Skeletal muscle tissue (tissue), 4 donors: ENCODE results near the gene NPAS3. TPM values are rescaled to one million over a fixed set of nuclear protein-coding genes. Genes with fewer than 3 reads are reported as not detected.

Experiments used
- H3K27ac ChIP-seq: one replicate; pipeline ENCODE4 v1.7.0; 2013; ENCODE audit warnings: mild to moderate bottlenecking, low read depth, low read length, inconsistent platforms
- H3K27me3 ChIP-seq, 3 donors: one replicate each; pipeline ENCODE4 v1.7.0; 2013; ENCODE audit warnings: low read length in 3 of 3; ENCODE audit not compliant: control insufficient read depth in 3 of 3, insufficient read depth in 3 of 3
- H3K36me3 ChIP-seq, 3 donors: one replicate each; pipeline ENCODE4 v1.7.0; 2013; ENCODE audit warnings: low read length in 3 of 3; ENCODE audit not compliant: control insufficient read depth in 3 of 3, insufficient read depth in 3 of 3
- H3K4me1 ChIP-seq, 3 donors: one replicate each; pipeline ENCODE4 v1.7.0; 2013; ENCODE audit warnings: low read length in 3 of 3, mild to moderate bottlenecking in 3 of 3; ENCODE audit not compliant: control insufficient read depth in 3 of 3, insufficient read depth in 3 of 3
- H3K4me3 ChIP-seq, 3 donors: one replicate each; pipeline ENCODE4 v1.7.0; 2013; ENCODE audit warnings: low read length in 3 of 3
- H3K9ac ChIP-seq, 3 donors: one replicate each; pipeline ENCODE4 v1.7.0; 2013; ENCODE audit warnings: low read length in 3 of 3, mild to moderate bottlenecking in 3 of 3, moderate library complexity in 2 of 3, low read depth in 1 of 3
- H3K9me3 ChIP-seq, 3 donors: one replicate each; pipeline ENCODE4 v1.7.0; 2013; ENCODE audit warnings: low read length in 3 of 3; ENCODE audit not compliant: control insufficient read depth in 3 of 3
- total RNA-seq: library from RNA; depleted of rRNA; stranded (reverse); fragments of >200 nt; gene quantifications from one replicate; pipeline ENCODE4 v1.2.3, GENCODE V29; 2014
- donor health status: Osteomylitis.

Gene NPAS3
- total RNA-seq, 1 donor from 2014 or later, result 9.9 TPM

GRCh38 chr14:33686218-33686617, 747.5 kb downstream of the NPAS3 start:
- Histone ChIP-seq H3K9me3 (no peaks in the 10 kb centered on the region), H3K27me3 (no peaks in the 10 kb centered on the region), H3K27ac (no peak overlapping the region), H3K4me3 (no peak overlapping the region), H3K9ac (no peak overlapping the region), H3K36me3 (no peaks in the 10 kb centered on the region), H3K4me1 (peaks cover 0 to 8% (median 7%) of the 10 kb centered on the region in 3 donors)

GRCh38 chr14:33686856-33687255, 748.2 kb downstream of the NPAS3 start:
- H3K9ac ChIP-seq, result no peak overlapping the region
- no peaks in the 10 kb centered on the region for H3K9me3 ChIP-seq
- H3K4me1 ChIP-seq, result peaks cover 0 to 8% (median 7%) of the 10 kb centered on the region in 3 donors
- no peak overlapping the region for H3K4me3 ChIP-seq
- no peaks in the 10 kb centered on the region for H3K36me3 ChIP-seq
- H3K27me3 ChIP-seq, result no peaks in the 10 kb centered on the region
- no peak overlapping the region for H3K27ac ChIP-seq

GRCh38 chr14:33689680-33690079, 751.0 kb downstream of the NPAS3 start:
- Histone ChIP-seq H3K9ac (no peak overlapping the region), H3K9me3 (no peaks in the 10 kb centered on the region), H3K27ac (no peak overlapping the region), H3K4me1 (no peaks in the 10 kb centered on the region), H3K4me3 (no peak overlapping the region), H3K36me3 (no peaks in the 10 kb centered on the region), H3K27me3 (no peaks in the 10 kb centered on the region)

- Histone ChIP-seq H3K27ac (no peak overlapping the region), H3K36me3 (no peaks in the 10 kb centered on the region), H3K4me1 (no peaks in the 10 kb centered on the region), H3K9me3 (no peaks in the 10 kb centered on the region), H3K4me3 (no peak overlapping the region), H3K27me3 (no peaks in the 10 kb centered on the region), H3K9ac (no peak overlapping the region)
Observed at GRCh38 chr14:33691907-33692306, 753.2 kb downstream of the NPAS3 start.

- no peaks in the 10 kb centered on the region for H3K4me1 ChIP-seq
- H3K4me3 ChIP-seq, result no peak overlapping the region
- no peak overlapping the region for H3K9ac ChIP-seq
- H3K36me3 ChIP-seq, result no peaks in the 10 kb centered on the region
- no peaks in the 10 kb centered on the region for H3K27me3 ChIP-seq
- H3K9me3 ChIP-seq, result no peaks in the 10 kb centered on the region
- H3K27ac ChIP-seq, result no peak overlapping the region
Observed at GRCh38 chr14:33692762-33693161, 754.1 kb downstream of the NPAS3 start.

GRCh38 chr14:33693237-33693636, 754.6 kb downstream of the NPAS3 start:
- Histone ChIP-seq H3K9me3 (no peaks in the 10 kb centered on the region), H3K9ac (no peak overlapping the region), H3K4me1 (no peaks in the 10 kb centered on the region), H3K36me3 (no peaks in the 10 kb centered on the region), H3K27me3 (no peaks in the 10 kb centered on the region), H3K4me3 (no peak overlapping the region), H3K27ac (no peak overlapping the region)

- H3K4me1 ChIP-seq, result no peaks in the 10 kb centered on the region
- no peak overlapping the region for H3K9ac ChIP-seq
- H3K36me3 ChIP-seq, result no peaks in the 10 kb centered on the region
- no peaks in the 10 kb centered on the region for H3K27me3 ChIP-seq
- H3K27ac ChIP-seq, result no peak overlapping the region
- H3K9me3 ChIP-seq, result no peaks in the 10 kb centered on the region
- H3K4me3 ChIP-seq, result no peak overlapping the region
Observed at GRCh38 chr14:33696165-33696564, 757.5 kb downstream of the NPAS3 start.

- Histone ChIP-seq H3K36me3 (no peaks in the 10 kb centered on the region), H3K4me3 (no peak overlapping the region), H3K4me1 (no peaks in the 10 kb centered on the region), H3K9me3 (no peaks in the 10 kb centered on the region), H3K9ac (no peak overlapping the region), H3K27ac (no peak overlapping the region), H3K27me3 (no peaks in the 10 kb centered on the region)
Observed at GRCh38 chr14:33699300-33699983, 760.8 kb downstream of the NPAS3 start.

GRCh38 chr14:33700052-33700451, 761.4 kb downstream of the NPAS3 start:
- no peak overlapping the region for H3K27ac ChIP-seq
- H3K9me3 ChIP-seq, result no peaks in the 10 kb centered on the region

GRCh38 chr14:33702293-33702692, 763.6 kb downstream of the NPAS3 start:
- no peaks in the 10 kb centered on the region for H3K9me3 ChIP-seq
- no peak overlapping the region for H3K4me3 ChIP-seq
- H3K27ac ChIP-seq, result no peak overlapping the region
- H3K36me3 ChIP-seq, result no peaks in the 10 kb centered on the region
- no peaks in the 10 kb centered on the region for H3K4me1 ChIP-seq
- no peaks in the 10 kb centered on the region for H3K27me3 ChIP-seq
- no peak overlapping the region for H3K9ac ChIP-seq

More at GRCh38 chr14:33700052-33700451, 761.4 kb downstream of the NPAS3 start:
- no peaks in the 10 kb centered on the region for H3K27me3 ChIP-seq
- H3K4me3 ChIP-seq, result no peak overlapping the region
- no peak overlapping the region for H3K9ac ChIP-seq
- no peaks in the 10 kb centered on the region for H3K36me3 ChIP-seq
- no peaks in the 10 kb centered on the region for H3K4me1 ChIP-seq
